GM18520 (cell line): ENCODE data around the gene USP17L28.
"Not testable (repeated sequence)": the region's sequence is repeated elsewhere in the genome, so short reads cannot be mapped to it uniquely, and the experiment has no call there.

Experiments
- ATAC-seq: cut with Tn5 transposase; IDR thresholded peaks from one replicate; pipeline ENCODE4 v1.9.1; 2021; ENCODE audit not compliant: unreplicated experiment

USP17L28 gene, protein sequence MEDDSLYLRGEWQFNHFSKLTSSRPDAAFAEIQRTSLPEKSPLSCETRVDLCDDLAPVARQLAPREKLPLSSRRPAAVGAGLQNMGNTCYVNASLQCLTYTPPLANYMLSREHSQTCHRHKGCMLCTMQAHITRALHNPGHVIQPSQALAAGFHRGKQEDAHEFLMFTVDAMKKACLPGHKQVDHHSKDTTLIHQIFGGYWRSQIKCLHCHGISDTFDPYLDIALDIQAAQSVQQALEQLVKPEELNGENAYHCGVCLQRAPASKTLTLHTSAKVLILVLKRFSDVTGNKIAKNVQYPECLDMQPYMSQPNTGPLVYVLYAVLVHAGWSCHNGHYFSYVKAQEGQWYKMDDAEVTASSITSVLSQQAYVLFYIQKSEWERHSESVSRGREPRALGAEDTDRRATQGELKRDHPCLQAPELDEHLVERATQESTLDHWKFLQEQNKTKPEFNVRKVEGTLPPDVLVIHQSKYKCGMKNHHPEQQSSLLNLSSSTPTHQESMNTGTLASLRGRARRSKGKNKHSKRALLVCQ

GRCh38 chr4:9348593-9348992 is at the start of gene USP17L28:
Gene USP17L28, plus strand, starts transcription at chr4:9348893. Its CDS starts 0 bp downstream, at chr4:9348893.
- ATAC-seq: not testable (repeated sequence)

GRCh38 chr4:9324191-9324590 is 24.5 kb upstream of the USP17L28 start:
- ATAC-seq: not testable (repeated sequence)

- ATAC-seq: not testable (repeated sequence)
Measured at GRCh38 chr4:9324865-9325264, 23.8 kb upstream of the USP17L28 start, which contains the start of gene USP17L24. Gene USP17L24, plus strand, starts transcription at chr4:9325165. Its CDS starts 0 bp downstream, at chr4:9325165.

DNA sequence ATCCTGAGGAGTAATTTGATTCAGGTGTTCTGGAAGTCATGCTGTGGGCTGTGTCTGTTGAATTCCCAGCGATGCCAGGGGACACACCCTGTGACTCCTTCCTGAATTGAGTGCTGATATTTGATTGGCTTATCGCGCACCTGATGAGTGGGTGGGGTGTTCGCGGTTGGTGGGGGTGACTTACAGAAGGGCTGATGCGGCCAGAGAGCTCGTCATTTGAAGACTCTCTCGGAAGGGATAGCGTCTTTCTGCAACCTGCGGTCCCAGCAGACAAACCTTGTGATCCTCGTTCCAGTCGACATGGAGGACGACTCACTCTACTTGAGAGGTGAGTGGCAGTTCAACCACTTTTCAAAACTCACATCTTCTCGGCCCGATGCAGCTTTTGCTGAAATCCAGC is 19.1 kb upstream of the USP17L28 start, which contains the start of gene USP17L25:
TSS of gene USP17L25 (plus strand) at position 301 of the 400 bp plus-strand sequence. CDS start at position 301, 0 bp downstream.
- ATAC-seq: not testable (repeated sequence)

- ATAC-seq: not testable (repeated sequence)
Measured at GRCh38 chr4:9334358-9334757, 14.3 kb upstream of the USP17L28 start, which contains the start of gene USP17L26. Gene USP17L26, plus strand, starts transcription at chr4:9334658. Its CDS starts 0 bp downstream, at chr4:9334658.

GRCh38 chr4:9339103-9339502 is 9.6 kb upstream of the USP17L28 start, which contains the start of gene USP17L5:
Gene USP17L5, plus strand, starts transcription at chr4:9339403. Its CDS starts 0 bp downstream, at chr4:9339403.
- ATAC-seq: not testable (repeated sequence)

- ATAC-seq: not testable (repeated sequence)
Measured at GRCh38 chr4:9343848-9344247, 4.8 kb upstream of the USP17L28 start, which contains the start of gene USP17L27. Gene USP17L27, plus strand, starts transcription at chr4:9344148. Its CDS starts 0 bp downstream, at chr4:9344148.

DNA sequence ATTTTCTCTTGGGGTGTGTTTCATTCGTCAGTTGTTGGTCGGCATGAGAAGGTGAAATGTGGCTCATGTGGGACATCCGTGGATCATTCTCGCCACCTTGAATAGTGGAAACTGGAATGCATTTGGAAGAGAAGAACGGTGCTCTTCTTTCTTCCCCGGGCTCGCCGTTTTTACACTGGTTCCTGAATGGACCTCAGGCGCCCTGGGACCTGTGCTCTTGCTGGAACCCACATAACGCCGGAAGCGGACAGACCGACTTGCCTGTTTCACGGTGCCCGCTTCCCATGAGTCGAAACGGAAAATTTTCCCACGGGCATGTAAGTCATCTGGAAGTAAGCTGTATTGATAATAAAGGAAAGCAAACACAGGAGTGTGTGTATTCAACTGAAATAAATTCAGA is 2.2 kb downstream of the USP17L28 start:
- ATAC-seq: not testable (repeated sequence)

- not testable (repeated sequence) for ATAC-seq
Measured at GRCh38 chr4:9353338-9353737, 4.6 kb downstream of the USP17L28 start, which contains the start of gene USP17L29. Gene USP17L29, plus strand, starts transcription at chr4:9353638. Its CDS starts 0 bp downstream, at chr4:9353638.

- ATAC-seq: not testable (repeated sequence)
Measured at GRCh38 chr4:9362829-9363228, 14.1 kb downstream of the USP17L28 start, which contains the start of gene USP17L30. Gene USP17L30, plus strand, starts transcription at chr4:9363129. Its CDS starts 0 bp downstream, at chr4:9363129.

DNA sequence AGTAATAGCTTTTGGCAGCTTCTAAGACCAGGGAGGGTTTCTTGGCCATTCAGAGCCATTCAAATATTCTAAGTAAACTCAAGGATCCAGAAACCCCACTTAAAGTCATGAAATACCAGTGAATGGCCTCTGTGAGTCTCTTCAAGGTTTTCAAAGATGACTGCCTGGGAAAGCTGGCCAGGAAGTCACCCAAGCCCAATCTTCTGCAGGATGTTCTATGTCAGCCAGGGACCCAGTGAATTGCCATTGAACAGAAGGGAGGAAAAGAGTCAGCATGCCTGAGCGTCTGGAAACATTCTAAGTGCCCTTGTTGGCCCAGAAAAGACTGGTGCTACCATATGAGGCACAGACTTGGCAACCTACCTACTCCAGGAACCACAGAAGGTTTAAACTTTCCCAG is 31.2 kb downstream of the USP17L28 start:
- not testable (repeated sequence) for ATAC-seq

GRCh38 chr4:9381012-9381534 is 32.4 kb downstream of the USP17L28 start:
- not testable (repeated sequence) for ATAC-seq

DNA sequence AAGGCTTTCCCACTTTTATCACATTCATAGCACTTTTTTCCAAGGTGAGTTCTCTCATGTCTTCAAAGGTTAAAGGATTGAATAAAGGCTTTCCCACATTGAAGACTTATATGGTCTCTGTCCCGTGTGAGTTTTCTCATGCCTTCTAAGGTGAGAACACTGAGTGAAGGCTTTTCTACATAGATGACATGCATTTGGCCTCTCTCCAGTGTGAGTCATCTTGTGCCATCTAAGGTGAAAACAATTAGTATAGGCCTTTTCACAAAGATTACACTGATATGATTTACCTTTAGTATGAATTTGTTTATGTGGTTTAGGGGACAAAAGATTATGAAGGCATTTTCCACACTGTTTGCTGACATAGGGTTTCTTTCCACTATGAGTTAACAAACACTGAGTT is 35.4 kb downstream of the USP17L28 start:
- ATAC-seq: no peak

GRCh38 chr4:9389001-9389400 is 40.3 kb downstream of the USP17L28 start:
- ATAC-seq: not testable (repeated sequence)
